ENCODE results near the gene FRMD4B.

GRCh38 chr3:69194431-69195165 lies 191.3 kb downstream of the FRMD4B start:
- TF ChIP-seq, protein P1, sequence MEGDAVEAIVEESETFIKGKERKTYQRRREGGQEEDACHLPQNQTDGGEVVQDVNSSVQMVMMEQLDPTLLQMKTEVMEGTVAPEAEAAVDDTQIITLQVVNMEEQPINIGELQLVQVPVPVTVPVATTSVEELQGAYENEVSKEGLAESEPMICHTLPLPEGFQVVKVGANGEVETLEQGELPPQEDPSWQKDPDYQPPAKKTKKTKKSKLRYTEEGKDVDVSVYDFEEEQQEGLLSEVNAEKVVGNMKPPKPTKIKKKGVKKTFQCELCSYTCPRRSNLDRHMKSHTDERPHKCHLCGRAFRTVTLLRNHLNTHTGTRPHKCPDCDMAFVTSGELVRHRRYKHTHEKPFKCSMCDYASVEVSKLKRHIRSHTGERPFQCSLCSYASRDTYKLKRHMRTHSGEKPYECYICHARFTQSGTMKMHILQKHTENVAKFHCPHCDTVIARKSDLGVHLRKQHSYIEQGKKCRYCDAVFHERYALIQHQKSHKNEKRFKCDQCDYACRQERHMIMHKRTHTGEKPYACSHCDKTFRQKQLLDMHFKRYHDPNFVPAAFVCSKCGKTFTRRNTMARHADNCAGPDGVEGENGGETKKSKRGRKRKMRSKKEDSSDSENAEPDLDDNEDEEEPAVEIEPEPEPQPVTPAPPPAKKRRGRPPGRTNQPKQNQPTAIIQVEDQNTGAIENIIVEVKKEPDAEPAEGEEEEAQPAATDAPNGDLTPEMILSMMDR (conservative IDR thresholded peaks at IDR 0.05; ENCODE audit: low read length) = no peak
- TF ChIP-seq EZH2phosphoT487 (IDR thresholded peaks at IDR 0.05; ENCODE audit: borderline replicate concordance) = no peak

Measured in Loucy (cell line).